Measurements from ENCODE around the gene ATOH1.

GRCh38 chr4:93814722-93815121, 13.8 kb upstream of the ATOH1 start:
- TF ChIP-seq CTCF (IDR thresholded peaks at IDR 0.05) (no peak), POLR2A (IDR thresholded peaks at IDR 0.05) (no peak)
